ENCODE data around the gene LEPROT.

LEPROT gene

GRCh38 chr1:65419681-65420589, 533 bp upstream of the LEPROT start:
- Histone ChIP-seq H3K27me3 (ENCODE audit: control insufficient read depth, low read length) (no peaks in the 10 kb centered on the region), H3K9me2 (replicated peaks; ENCODE audit: control insufficient read depth, low read length) (no peaks in the 10 kb centered on the region), H3K4me3 (ENCODE audit: low read length) (peak overlapping the region; percentile 99), H3K36me3 (ENCODE audit: control insufficient read depth, low read length) (peaks cover 10% of the 10 kb centered on the region), H3K4me2 (ENCODE audit: low read length) (peak overlapping the region; percentile 98), H3K79me2 (ENCODE audit: control insufficient read depth, low read length) (peaks cover 39% of the 10 kb centered on the region), H4K20me1 (ENCODE audit: control insufficient read depth, insufficient read depth, low read depth, low read length) (no peaks in the 10 kb centered on the region), H3K9me3 (ENCODE audit: control insufficient read depth, insufficient read depth, low read length) (no peaks in the 10 kb centered on the region), H3F3A (ENCODE audit: control insufficient read depth, insufficient read depth) (no peaks in the 10 kb centered on the region), H3K4me1 (ENCODE audit: control insufficient read depth, low read length) (peaks cover 25% of the 10 kb centered on the region), H3K27ac (ENCODE audit: low read depth, low read length) (peak overlapping the region; percentile 47)
- TF ChIP-seq EZH2phosphoT487 (IDR thresholded peaks at IDR 0.05; ENCODE audit: borderline replicate concordance, low read length) (no peak), CTCF (IDR thresholded peaks at IDR 0.05; ENCODE audit: low read depth, low read length, poor library complexity, severe bottlenecking) (no peak)

- peaks cover 25% of the 10 kb centered on the region for H3K36me3 ChIP-seq (ENCODE audit: control insufficient read depth, low read length)
- H3F3A ChIP-seq (ENCODE audit: control insufficient read depth, insufficient read depth) = no peaks in the 10 kb centered on the region
- peaks cover 39% of the 10 kb centered on the region for H3K79me2 ChIP-seq (ENCODE audit: control insufficient read depth, low read length)
- H3K9me3 ChIP-seq (ENCODE audit: control insufficient read depth, insufficient read depth, low read length) = no peaks in the 10 kb centered on the region
- H3K27ac ChIP-seq (ENCODE audit: low read depth, low read length) = peak overlapping the region; percentile 60
- no peak for TF ChIP-seq EZH2phosphoT487 (IDR thresholded peaks at IDR 0.05; ENCODE audit: borderline replicate concordance, low read length)
- no peak for TF ChIP-seq CTCF (IDR thresholded peaks at IDR 0.05; ENCODE audit: low read depth, low read length, poor library complexity, severe bottlenecking)
- no peaks in the 10 kb centered on the region for H3K9me2 ChIP-seq (replicated peaks; ENCODE audit: control insufficient read depth, low read length)
- H3K4me3 ChIP-seq (ENCODE audit: low read length) = peak overlapping the region; percentile 99
- H3K27me3 ChIP-seq (ENCODE audit: control insufficient read depth, low read length) = no peaks in the 10 kb centered on the region
- no peaks in the 10 kb centered on the region for H4K20me1 ChIP-seq (ENCODE audit: control insufficient read depth, insufficient read depth, low read depth, low read length)
- H3K4me2 ChIP-seq (ENCODE audit: low read length) = peak overlapping the region; percentile 75
- H3K4me1 ChIP-seq (ENCODE audit: control insufficient read depth, low read length) = peaks cover 25% of the 10 kb centered on the region
Measured at GRCh38 chr1:65421351-65422025, 1.0 kb downstream of the LEPROT start.

GRCh38 chr1:65422241-65423203, 2.1 kb downstream of the LEPROT start:
- Histone ChIP-seq H3F3A (ENCODE audit: control insufficient read depth, insufficient read depth) (no peaks in the 10 kb centered on the region), H3K36me3 (ENCODE audit: control insufficient read depth, low read length) (peaks cover 31% of the 10 kb centered on the region), H3K4me2 (ENCODE audit: low read length) (peak overlapping the region; percentile 75), H3K9me2 (replicated peaks; ENCODE audit: control insufficient read depth, low read length) (no peaks in the 10 kb centered on the region), H3K9me3 (ENCODE audit: control insufficient read depth, insufficient read depth, low read length) (no peaks in the 10 kb centered on the region), H3K79me2 (ENCODE audit: control insufficient read depth, low read length) (peaks cover 39% of the 10 kb centered on the region), H4K20me1 (ENCODE audit: control insufficient read depth, insufficient read depth, low read depth, low read length) (no peaks in the 10 kb centered on the region), H3K4me1 (ENCODE audit: control insufficient read depth, low read length) (peaks cover 25% of the 10 kb centered on the region), H3K27ac (ENCODE audit: low read depth, low read length) (no peak overlapping the region), H3K4me3 (ENCODE audit: low read length) (peak overlapping the region; percentile 99), H3K27me3 (ENCODE audit: control insufficient read depth, low read length) (no peaks in the 10 kb centered on the region)
- TF ChIP-seq CTCF (IDR thresholded peaks at IDR 0.05; ENCODE audit: low read depth, low read length, poor library complexity, severe bottlenecking) (no peak), EZH2phosphoT487 (IDR thresholded peaks at IDR 0.05; ENCODE audit: borderline replicate concordance, low read length) (no peak)

Data from DOHH2 (cell line).